Left kidney (tissue), 8 donors: ENCODE results near the gene CTNNBL1. TPM values are rescaled to one million over a fixed set of nuclear protein-coding genes. Genes with fewer than 3 reads are reported as not detected.
"Not testable (repeated sequence)": the region's sequence is repeated elsewhere in the genome, so short reads cannot be mapped to it uniquely, and the experiment has no call there.

Source experiments
- DNase-seq: peaks from one replicate; pipeline ENCODE4 v3.0.0-alpha.2; 2013
- long read RNA-seq, 8 donors: transcript quantifications; one replicate each; lab custom pipeline, GENCODE V29; 2026
- polyA plus RNA-seq: library from polyadenylated mRNA; unstranded; fragments of 120-200 nt; gene quantifications from one replicate; pipeline ENCODE4 v1.2.1, GENCODE V29; 2013; ENCODE audit not compliant: insufficient read length

CTNNBL1 gene, protein sequence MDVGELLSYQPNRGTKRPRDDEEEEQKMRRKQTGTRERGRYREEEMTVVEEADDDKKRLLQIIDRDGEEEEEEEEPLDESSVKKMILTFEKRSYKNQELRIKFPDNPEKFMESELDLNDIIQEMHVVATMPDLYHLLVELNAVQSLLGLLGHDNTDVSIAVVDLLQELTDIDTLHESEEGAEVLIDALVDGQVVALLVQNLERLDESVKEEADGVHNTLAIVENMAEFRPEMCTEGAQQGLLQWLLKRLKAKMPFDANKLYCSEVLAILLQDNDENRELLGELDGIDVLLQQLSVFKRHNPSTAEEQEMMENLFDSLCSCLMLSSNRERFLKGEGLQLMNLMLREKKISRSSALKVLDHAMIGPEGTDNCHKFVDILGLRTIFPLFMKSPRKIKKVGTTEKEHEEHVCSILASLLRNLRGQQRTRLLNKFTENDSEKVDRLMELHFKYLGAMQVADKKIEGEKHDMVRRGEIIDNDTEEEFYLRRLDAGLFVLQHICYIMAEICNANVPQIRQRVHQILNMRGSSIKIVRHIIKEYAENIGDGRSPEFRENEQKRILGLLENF
- 51.5 TPM for polyA plus RNA-seq
- long read RNA-seq, donor 1, transcript CTNNBL1-201 (16 exons, 1,925 nt): major isoform, 10 of 20 reads
- long read RNA-seq, donor 1, partial matches to known transcripts: 8 of 20 reads
- long read RNA-seq, donor 1, other reads (novel, unspliced or antisense): 0 of 20 reads
- long read RNA-seq, donor 2, transcript CTNNBL1-201 (16 exons, 1,925 nt): major isoform, 13 of 21 reads
- long read RNA-seq, donor 2, partial matches to known transcripts: 5 of 21 reads
- long read RNA-seq, donor 2, other reads (novel, unspliced or antisense): 0 of 21 reads
- long read RNA-seq, donor 3, transcript CTNNBL1-201 (16 exons, 1,925 nt): major isoform, 7 of 15 reads
- long read RNA-seq, donor 3, partial matches to known transcripts: 6 of 15 reads
- long read RNA-seq, donor 3, other reads (novel, unspliced or antisense): 0 of 15 reads
- long read RNA-seq, donor 4, partial matches to known transcripts: 0 of 1 reads
- long read RNA-seq, donor 4, other reads (novel, unspliced or antisense): 0 of 1 reads
- long read RNA-seq, donor 5, transcript CTNNBL1-201 (16 exons, 1,925 nt): major isoform, 30 of 43 reads
- long read RNA-seq, donor 5, partial matches to known transcripts: 11 of 43 reads
- long read RNA-seq, donor 5, other reads (novel, unspliced or antisense): 0 of 43 reads
- long read RNA-seq, donor 6, transcript CTNNBL1-201 (16 exons, 1,925 nt): major isoform, 5 of 15 reads
- long read RNA-seq, donor 6, partial matches to known transcripts: 7 of 15 reads
- long read RNA-seq, donor 6, other reads (novel, unspliced or antisense): 0 of 15 reads
- long read RNA-seq, donor 7, transcript CTNNBL1-201 (16 exons, 1,925 nt): major isoform, 18 of 41 reads
- long read RNA-seq, donor 7, partial matches to known transcripts: 19 of 41 reads
- long read RNA-seq, donor 7, other reads (novel, unspliced or antisense): 0 of 41 reads
- long read RNA-seq, donor 8, partial matches to known transcripts: 0 of 4 reads
- long read RNA-seq, donor 8, other reads (novel, unspliced or antisense): 0 of 4 reads

DNA sequence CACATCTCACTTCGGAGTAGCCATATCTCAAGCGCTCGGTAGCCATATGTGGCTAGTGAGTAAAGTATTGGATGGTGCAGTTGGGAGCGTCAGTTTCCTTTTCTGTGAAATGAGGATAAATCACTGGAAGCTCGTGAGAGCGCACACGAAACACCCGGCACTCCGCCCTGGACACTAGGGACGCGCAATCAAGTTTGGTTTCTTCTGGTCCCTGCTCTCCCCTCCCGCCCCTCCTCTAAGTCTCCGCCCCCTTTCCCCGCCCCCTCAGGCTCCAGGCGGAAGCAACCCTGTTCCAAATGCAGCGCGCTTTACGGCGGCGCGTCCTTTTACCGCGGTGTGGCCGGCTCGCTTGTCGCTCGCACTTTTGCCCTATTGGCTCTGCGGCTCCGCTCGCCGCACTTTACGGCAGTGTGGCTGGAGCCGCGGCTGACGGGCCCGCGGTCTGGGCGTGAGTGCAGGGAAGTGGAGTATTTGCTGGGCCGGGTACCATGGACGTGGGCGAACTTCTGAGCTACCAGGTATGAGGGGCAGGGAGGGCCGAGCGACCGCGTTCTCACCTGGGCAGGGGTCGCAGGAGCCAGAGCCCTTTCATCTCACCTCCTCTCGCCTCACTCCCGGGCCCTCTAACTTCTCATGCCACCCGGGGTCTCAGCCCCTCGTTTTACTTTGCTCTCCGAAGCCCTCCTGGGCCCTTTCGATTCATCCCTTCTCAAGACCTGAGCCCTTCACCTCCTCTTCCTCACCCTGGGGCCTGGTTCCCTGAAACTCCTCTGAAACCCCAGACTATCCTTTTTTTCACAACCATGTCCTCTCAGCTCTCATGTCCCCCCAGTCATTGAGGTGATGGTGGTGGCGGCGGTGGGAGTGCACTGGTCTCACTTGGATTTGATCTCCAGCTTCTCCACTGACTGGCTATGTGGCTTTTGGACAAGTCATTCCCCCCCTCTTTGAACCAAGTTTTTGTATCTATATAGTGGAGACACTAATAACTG is at the start of gene CTNNBL1:
TSS of gene CTNNBL1 (plus strand) at position 396 of the 992 bp plus-strand sequence. CDS start at position 489, 93 bp downstream.
- DNase-seq: peak; percentile 98

DNA sequence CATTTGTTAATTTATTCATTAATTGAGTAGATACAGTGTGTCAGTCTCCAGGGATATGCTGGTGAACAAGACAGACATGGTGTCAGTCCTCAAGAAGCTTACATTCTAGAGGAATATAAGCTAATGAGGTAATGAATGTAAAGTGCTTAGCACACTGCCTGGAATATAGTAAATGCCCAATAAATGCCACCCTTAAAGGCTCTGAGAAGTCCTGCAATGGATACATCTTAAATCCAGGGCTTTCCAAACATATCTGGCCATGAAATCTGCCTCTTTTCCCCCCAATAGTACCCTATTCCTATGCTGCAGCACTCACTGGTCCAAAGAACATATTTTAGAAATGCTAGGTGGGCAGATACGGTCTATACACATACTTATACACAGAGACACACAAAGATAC is 49.2 kb upstream of the CTNNBL1 start:
- no peak for DNase-seq

DNA sequence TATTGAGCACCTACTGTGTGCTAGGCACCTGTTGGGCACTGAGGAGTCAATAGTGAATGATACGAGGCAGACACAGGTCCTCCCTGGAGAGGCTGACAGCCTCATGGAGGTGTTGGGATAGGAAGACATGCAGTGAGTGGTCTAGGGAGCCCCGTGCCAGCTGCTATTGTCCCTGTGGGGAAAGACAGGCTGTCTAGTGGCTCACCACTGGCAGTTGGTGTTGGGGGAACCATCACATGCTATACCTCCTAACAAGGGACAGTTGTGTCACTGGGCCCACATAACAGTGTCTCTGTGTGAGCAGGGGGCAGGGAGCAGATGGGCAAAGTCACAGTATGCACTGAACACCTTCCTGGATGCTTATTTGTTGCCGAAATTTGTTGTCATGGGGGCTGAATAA is 45.9 kb upstream of the CTNNBL1 start:
- no peak for DNase-seq

DNA sequence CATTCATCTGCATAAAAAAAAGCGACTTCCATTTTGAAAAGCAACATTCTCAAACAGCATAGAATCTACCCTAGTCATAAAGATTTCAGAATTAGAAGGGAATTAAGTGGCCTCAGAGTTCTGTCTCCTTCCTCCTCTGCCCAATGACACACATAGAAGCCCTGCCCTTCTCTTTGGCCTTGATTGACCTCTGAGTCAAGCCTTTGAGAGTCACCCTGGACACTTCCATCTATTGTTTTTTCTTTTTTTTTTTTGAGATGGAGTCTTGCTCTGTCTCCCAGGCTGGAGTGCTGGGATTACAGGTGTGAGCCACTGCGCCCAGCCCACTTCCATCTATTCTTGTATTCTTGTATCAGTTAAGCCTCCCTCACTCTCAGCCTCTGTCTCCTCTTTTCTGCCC is 44.8 kb upstream of the CTNNBL1 start:
- no peak for DNase-seq

DNA sequence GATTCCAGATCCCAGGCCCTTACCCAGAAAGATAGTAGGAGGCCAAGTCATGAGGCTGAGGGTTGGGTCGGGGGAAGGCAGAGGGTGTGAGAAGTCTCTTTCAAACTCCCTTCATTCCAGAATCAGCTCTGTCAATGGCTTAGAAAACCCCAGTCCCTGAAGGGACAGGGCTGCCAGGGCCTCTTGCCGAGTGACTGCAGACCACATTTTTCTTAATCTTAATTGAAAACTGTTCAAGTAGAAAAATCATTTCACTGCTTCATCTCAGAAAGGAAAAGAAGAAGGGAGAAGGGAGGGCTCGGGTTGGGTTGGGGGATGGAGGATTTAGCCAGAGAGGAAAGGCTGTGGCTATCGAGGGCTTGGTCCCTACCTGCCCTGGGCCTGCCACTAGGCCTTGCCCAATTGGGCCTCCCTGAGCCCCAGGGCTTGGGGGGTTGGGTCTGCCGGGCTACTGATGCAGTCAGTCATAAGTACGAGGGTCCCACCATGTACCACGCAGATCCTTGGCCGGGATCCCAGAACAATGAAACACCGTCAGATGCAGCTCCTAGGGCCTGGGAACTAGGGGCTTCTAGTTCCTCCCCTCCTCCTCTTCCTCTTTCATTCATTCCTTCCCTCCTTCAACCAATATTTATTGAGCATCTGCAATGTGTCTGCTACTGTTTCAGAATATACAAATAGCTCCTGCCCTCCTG is 44.0 kb upstream of the CTNNBL1 start:
- DNase-seq: no peak

DNA sequence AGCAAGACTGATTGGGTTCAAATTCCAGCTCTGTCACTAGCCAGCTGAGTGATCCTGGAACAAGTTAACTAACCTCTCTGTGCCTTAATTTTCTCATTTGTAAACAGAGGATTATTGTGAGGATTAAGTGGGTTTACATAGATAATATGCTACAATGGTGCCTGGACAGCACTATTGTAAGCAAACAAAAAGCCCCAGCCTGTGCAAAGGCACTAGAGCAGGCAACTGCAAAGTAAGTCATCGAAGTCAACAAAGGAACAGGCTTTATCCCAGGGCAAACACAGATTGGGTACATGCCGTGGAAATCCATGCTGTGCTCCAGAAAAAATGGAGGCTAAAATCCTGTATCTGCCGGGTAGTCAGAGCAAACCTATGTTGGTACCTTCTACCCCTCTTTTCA is 43.2 kb upstream of the CTNNBL1 start:
- no peak for DNase-seq

DNA sequence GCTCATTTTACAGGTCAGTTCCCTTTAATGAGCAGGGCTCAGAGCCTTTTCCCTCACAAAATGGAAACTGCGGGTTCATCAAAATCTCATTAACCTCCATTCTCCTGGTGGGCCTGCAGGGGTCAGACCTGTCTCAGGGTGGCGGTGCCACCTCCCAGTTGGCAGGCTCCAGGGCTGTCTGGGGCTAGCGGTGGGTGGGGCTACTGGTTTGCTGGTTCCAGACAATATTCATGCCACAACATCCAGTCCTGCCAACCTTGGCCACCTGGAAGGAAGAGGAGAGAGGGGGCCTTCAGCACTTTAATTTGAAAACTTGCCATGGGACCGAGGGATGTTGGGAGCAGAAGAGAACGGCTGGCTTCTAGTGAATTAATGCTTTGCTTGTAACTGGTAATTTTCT is 41.9 kb upstream of the CTNNBL1 start:
- DNase-seq: no peak

DNA sequence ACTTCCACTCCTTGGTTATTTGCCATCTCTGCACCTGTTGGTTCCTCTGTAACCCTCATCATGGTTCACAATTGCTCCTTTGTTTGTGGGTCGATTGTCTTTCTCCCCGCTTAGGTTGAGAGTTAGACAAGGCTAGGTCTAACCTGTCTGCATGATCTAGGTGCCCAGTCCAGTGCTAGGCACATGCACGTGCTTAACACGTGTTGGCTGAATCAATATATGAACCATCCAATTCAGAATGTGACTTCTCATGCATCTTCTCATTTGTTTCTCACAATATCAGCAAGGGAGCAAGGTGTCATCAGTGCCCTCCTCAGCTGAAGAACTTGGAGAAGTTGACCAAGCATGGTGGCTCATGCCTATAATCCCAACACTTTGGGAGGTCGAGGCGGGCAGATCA is 36.9 kb upstream of the CTNNBL1 start:
- no peak for DNase-seq

DNA sequence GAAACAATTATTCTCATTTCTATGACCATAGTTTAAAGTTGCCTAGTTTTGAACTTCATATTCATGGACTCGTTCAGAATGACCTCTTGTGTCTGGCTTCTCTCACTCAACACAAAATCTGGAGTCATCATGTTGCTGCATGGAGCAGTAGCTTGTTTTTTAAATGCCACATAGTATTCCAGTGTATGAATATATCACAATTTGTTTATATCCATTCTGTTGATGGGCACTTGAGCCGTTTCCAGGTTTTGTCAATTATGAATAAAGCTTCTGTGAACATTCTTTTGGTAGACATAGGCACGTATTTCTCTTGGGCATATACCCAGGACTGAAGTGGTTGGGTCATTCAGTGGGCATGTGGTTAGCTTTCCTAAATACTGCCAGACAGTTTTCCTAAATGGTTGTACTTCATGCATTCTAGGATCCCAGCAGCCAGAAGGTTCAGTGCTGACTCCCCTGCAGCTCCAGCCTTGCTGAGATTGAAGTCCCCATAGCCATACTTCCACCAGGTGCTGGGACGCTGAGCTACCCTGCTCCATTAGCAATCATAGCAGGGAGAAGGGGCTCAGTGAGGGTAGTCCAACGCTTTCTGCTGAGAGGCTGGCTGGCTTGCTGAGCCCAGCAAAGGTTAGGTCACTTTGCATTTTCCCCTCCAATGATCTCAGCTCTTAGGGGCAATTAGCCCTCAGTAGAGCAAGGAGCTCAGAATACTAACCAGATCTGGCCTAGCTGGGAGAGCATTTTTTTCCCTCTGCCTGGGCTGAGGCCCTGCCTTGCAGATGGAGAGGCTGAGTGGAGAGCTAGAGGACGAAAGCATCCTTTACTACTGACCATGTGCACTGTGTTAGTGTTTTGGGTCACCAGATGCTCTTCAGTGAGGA is 35.7 kb upstream of the CTNNBL1 start:
- no peak for DNase-seq

DNA sequence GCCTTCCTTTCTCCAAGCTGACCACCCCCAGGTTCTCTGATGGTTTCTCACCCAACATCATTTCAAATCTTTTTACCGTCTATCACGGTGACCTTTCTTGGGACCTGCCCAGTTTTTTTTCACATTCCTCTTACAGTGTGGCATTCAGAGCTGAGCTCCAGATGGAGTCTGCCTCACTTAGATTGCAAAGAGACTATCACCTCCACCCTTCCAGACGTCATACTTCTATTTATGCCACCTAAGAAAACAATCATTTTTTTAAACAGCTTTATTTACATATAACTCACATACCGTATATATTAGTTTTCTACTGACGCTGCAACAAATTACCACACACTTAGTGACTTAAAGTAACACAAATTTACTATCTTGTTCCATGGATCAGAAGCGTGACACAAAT is 32.3 kb upstream of the CTNNBL1 start:
- no peak for DNase-seq

DNA sequence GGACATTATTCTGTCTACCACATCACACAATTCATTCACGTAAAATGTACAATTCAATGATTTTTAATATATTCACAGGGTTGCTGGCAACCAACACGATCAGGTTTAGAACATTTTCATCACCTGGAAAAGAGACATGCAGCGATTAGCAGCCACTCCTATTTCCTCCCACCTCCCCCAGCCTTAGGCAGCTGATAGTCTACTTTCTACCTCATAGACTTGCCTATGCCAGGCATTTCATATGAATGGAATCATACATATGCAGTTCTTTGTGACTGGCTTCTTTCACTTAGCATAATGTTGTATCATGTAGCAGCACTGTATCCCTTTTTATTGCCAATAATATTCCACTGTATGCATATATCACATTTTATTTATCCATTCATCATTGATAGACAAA is 31.5 kb upstream of the CTNNBL1 start:
- no peak for DNase-seq

DNA sequence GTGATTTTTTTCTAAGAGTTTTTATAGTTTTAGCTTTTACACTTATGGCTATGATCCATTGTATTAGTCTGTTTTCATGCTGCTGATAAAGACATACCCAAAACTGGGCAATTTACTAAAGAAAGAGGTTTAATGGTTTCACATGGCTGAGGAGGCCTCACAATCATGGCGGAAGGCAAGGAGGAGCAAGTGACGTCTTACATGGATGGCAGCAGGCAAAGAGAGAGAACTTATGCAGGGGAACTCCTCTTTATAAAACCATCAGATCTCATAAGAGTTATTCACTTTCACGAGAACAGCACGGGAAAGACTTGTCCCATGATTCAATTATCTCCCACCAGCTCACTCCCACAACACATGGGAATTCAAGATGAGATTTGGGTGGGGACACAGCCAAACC is 29.2 kb upstream of the CTNNBL1 start:
- not testable (repeated sequence) for DNase-seq

DNA sequence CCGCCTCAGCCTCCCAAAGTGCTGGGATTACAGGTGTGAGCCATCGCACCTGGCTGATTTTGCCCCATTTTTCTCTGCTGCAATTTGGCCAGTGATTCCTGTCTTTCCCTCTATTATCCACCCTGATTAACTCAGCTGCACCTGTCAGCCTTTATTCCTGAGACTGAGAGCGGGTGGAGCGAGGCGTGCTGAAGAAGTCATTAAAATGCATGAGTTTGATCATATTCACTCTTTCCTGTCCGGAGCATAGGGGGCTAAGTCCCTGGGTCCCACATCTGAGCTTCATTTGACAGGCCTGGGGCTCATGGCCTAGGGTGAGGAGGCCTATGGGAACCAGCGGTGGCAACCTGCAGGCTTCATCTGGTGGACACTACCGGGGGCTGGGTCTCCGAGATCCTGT is 25.7 kb upstream of the CTNNBL1 start:
- DNase-seq: no peak

DNA sequence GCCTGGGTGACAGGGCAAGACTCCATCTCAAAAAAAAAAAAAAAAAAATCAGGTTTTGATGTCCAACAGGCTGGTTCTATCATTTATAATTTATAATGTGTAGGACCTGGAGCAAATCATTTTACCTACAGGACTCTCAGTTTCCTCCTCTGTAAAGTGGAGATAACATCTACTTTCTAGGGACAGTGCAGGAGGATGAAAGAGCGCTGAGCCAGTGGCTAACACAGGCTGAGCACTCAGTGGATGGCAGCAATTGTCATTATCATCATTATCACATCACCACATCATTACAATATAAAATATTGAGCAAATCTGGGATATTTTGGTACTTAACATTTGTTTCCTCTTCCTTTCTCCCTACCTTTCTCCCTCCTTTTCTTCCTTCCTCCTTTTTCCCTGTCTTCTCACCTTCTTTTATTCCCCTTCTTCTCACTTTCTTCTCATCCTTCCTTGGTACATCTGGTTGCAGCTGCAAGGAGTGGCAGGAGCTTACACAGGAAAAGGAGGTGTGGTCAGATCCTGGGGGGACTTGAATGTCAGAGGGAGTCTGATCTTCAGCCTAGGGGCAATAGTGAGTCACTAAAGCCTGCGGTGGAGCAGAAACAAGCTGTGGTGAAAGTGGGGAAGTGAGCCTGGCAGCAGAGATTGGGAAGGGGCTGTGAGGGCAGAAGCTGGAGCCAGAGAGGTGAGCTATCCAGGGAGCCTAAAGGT is 24.6 kb upstream of the CTNNBL1 start:
- no peak for DNase-seq

DNA sequence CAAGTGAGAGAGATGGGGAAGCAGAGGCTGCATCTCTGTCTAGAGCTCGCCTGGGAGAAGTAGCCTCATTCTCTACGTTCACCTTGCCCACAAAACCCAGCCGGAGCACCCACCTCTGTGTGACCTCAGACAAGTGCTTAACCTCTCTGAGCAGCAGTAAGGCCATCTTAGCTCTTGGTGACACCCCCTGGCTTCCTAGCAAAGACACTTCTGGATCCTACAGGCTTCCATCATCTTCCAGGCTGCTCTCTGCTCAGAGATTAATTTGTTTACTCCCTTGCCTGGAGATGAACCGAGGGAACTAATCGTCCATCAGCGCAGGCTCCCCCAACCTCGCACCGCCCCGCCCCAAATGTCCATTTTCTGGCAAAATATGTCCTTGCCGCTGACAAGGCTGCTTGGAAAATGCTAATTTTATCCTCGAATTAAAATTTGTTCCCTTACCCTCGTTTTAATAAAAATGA is 24.0 kb upstream of the CTNNBL1 start:
- DNase-seq: no peak

DNA sequence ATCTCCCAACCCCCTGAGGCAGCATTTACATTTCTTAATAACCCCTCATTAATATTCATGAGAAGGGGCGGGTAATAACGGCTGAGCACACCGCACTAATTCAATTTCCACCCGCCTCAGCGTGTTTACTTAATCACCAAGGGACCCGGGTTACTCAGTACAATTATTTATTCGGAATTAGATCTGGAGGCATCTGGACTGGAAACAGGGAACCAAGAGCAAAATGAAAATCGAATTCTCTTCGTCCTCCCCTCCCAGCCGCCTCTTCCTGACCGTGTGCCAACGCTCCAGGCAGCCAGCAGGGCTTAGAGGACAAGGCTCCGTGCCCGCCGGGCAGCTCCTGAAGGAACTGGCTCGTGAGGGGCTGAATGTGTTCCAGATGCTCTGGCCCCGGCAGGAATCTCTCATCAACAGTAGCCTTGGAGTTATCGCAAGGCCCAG is 23.5 kb upstream of the CTNNBL1 start:
- no peak for DNase-seq

DNA sequence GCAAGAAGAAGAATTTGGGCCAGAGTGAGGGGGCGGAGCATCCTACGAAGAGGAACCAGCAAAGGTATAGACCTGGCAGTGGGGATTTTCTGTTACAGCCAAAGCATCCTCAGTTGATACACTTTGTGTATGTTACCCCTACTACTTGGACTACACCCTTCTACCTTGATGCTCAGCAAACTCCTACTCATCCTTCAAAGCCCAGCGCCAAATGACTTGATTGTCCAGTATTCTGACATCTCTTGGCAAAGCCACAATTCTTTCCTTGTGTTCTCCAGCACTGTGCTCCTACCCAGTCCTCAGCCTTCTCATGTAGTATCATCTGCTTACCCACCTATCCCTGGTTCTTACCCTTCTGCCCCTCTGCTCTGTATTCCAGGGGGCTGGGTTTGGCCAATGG is 21.7 kb upstream of the CTNNBL1 start:
- no peak for DNase-seq

DNA sequence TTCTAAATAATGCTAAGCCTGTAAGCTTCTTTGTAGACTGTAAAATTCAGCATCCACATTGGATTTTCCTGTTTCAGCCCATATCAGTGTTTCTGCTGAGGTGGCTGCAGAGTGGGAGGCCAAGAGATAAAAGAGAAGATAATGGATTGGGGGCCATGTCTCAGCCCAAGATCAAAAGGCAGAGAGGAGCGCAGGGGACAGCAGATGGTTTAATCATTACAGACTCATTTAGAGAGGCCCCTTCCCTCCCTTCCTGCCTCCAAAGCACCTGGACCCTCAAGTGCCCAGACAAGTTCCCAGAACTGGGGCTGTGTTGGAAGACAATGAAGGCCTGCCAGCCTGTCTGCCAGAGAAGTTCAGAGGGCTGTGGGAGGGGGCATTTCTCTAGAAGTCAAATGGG is 20.4 kb upstream of the CTNNBL1 start:
- DNase-seq: no peak
